Keratinocyte (primary cell): ENCODE data around the gene PEPD.

ENCODE experiments used
- EZH2 ChIP-seq: IDR thresholded peaks from one replicate; pipeline ENCODE4 v1.6.1; 2012; ENCODE audit warnings: inconsistent platforms, mild to moderate bottlenecking, low read length, moderate library complexity
- TF ChIP-seq, protein P1 (sequence below), 3 experiments: IDR thresholded peaks in 1 of 3; conservative IDR thresholded peaks in 1 of 3; optimal IDR thresholded peaks in 1 of 3; 2 replicates in 2 of 3; 3 replicates in 1 of 3; pipeline versions ENCODE3 to v1.5.1; 2011; ENCODE audit warnings: low read length in 3 of 3, mild to moderate bottlenecking in 3 of 3, moderate library complexity in 2 of 3, control low read depth in 1 of 3, inconsistent platforms in 1 of 3; ENCODE audit not compliant: insufficient read depth in 2 of 3; ENCODE audit errors: extremely low read depth in 1 of 3

DNA sequence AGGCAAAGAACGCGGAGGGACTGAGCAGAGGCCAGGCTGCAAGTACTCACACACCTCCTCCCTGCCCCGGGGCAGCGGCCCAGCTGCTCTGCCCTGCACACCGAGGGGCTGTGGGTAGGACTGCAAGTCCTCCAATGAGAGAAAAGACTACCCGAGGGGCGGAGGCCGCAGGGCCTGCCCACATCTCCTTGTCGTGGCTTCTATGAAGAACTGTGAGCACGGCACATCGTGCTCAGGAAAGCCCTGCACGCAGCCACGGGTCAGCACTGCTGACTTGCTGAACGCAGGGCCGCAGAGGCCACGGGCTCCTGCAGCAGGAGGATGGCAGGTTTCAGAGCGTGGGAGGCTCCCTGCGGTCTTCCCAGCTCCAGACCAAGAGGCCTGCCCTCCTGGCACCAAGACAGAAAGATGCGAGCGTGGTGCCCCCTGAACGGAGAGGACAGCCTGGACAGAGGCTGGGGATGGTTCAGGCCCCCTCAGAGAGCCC, 110.6 kb downstream of the PEPD start:
- TF ChIP-seq, protein P1, sequence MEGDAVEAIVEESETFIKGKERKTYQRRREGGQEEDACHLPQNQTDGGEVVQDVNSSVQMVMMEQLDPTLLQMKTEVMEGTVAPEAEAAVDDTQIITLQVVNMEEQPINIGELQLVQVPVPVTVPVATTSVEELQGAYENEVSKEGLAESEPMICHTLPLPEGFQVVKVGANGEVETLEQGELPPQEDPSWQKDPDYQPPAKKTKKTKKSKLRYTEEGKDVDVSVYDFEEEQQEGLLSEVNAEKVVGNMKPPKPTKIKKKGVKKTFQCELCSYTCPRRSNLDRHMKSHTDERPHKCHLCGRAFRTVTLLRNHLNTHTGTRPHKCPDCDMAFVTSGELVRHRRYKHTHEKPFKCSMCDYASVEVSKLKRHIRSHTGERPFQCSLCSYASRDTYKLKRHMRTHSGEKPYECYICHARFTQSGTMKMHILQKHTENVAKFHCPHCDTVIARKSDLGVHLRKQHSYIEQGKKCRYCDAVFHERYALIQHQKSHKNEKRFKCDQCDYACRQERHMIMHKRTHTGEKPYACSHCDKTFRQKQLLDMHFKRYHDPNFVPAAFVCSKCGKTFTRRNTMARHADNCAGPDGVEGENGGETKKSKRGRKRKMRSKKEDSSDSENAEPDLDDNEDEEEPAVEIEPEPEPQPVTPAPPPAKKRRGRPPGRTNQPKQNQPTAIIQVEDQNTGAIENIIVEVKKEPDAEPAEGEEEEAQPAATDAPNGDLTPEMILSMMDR (optimal IDR thresholded peaks at IDR 0.05 in 1 of 3, IDR thresholded peaks at IDR 0.05 in 1 of 3, conservative IDR thresholded peaks at IDR 0.05 in 1 of 3; ENCODE audit: extremely low read depth in 1 of 3, insufficient read depth in 2 of 3, low read length in 3 of 3) = no peak
- no peak for TF ChIP-seq EZH2
